HT-29 (cell line): Measurements from ENCODE around the gene UBB. TPM values are rescaled to one million over a fixed set of nuclear protein-coding genes. Genes with fewer than 3 reads are reported as not detected.

ENCODE experiments used
- DNase-seq: peaks from one replicate; pipeline ENCODE4 v3.0.0-alpha.2; 2015; ENCODE audit warnings: low spot score
- total RNA-seq: library from RNA; depleted of rRNA; stranded (reverse); fragments of >200 nt; shearing (Covaris generic); gene quantifications from 2 replicates; pipeline ENCODE4 v1.2.3, GENCODE V29; 2014; rRNA removed

Gene UBB
- total RNA-seq, result 1,545 and 1,586 TPM in 2 replicates

DNA sequence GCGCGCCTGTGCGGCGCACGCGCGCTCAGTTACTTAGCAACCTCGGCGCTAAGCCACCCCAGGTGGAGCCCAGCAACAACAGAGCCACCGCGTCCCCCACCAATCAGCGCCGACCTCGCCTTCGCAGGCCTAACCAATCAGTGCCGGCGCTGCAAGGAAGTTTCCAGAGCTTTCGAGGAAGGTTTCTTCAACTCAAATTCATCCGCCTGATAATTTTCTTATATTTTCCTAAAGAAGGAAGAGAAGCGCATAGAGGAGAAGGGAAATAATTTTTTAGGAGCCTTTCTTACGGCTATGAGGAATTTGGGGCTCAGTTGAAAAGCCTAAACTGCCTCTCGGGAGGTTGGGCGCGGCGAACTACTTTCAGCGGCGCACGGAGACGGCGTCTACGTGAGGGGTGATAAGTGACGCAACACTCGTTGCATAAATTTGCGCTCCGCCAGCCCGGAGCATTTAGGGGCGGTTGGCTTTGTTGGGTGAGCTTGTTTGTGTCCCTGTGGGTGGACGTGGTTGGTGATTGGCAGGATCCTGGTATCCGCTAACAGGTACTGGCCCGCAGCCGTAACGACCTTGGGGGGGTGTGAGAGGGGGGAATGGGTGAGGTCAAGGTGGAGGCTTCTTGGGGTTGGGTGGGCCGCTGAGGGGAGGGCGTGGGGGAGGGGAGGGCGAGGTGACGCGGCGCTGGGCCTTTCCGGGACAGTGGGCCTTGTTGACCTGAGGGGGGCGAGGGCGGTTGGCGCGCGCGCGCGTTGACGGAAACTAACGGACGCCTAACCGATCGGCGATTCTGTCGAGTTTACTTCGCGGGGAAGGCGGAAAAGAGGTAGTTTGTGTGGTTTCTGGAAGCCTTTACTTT is at the start of gene UBB:
Gene UBB (plus strand): TSS at position 452 of the 856 bp plus-strand sequence. CDS start 817 bp downstream, outside the sequence.
- DNase-seq, result peak; percentile 92

DNA sequence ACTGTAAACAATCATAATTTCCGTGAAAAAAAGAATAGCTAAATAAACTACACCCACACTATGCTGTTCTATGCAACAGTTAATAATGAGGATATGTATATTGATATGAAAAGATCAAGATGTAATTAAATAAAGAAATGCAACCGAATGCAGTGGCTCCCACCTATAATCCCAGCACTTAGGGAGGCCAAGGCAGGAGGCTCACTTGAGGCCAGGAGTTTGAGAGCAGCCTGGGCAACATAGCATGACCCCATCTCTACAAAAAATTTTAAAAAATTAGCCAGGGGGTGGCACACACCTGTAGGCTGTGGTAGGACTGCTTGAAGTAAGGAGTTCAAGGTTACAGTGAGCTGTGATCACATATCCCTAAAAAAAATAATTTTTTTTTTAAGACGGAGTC is 42.5 kb upstream of the UBB start:
- no peak for DNase-seq

DNA sequence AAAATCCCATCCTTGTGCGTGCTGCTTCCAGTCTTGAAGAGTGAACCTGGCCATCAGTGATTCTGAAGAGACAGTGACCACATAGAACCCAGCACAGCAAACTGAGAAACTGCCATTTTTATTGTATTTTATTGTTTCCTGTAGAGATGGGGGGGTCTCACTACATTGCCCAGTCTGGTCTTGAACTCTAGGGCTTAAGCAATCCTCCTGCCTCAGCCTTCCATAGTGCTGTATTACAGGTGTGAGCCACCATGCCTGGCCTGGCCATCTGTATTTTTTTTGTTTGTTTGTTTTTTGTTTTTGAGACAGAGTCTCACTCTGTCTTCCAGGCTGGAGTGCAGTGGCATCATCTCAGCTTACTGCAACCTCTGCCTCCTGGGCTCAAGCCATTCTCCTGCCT is 41.5 kb upstream of the UBB start:
- no peak for DNase-seq

GRCh38 chr17:16339959-16340358 is 40.9 kb upstream of the UBB start:
- DNase-seq, result no peak

DNA sequence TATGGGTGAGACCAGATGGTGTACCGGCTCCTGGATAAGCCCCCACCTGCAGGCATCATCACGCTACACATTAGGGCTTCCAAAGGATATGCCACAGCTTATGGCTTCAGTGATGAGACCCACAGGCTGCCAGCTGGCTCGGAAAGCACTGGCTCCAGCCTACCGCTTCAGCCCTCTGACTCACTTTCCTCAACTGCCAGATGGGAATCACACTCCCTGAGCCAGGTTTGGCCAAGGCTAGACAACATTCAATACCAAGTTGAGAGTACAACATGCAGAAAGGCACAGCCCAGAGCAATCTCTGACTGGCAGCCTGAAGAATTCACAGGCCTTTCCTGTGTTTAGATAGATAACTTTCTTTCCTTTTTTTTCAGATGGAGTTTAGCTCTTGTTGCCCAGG is 37.9 kb upstream of the UBB start:
- no peak for DNase-seq

GRCh38 chr17:16343569-16343968 is 37.3 kb upstream of the UBB start:
- no peak for DNase-seq

DNA sequence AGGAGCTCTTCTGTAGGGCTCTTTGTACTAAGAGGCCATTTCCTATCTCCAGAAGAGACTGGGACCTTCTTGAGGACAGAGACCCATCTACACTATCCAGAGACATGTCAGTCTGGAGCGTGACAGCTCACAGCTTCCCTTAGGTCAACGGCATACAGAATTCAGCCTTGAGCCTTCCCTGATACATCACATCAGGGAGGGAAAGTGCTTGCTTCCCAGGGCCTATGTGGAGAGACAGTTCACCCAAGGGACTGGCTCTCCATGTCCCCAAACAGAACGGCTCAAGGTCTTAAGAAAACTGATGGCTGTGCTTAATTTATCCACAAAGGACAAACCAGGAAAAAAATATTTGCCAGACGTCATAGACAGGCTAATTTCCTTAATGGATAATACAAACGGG is 35.3 kb upstream of the UBB start:
- DNase-seq, result no peak

GRCh38 chr17:16346721-16347271 is 34.1 kb upstream of the UBB start:
- no peak for DNase-seq

GRCh38 chr17:16348586-16348985 is 32.3 kb upstream of the UBB start:
- no peak for DNase-seq

DNA sequence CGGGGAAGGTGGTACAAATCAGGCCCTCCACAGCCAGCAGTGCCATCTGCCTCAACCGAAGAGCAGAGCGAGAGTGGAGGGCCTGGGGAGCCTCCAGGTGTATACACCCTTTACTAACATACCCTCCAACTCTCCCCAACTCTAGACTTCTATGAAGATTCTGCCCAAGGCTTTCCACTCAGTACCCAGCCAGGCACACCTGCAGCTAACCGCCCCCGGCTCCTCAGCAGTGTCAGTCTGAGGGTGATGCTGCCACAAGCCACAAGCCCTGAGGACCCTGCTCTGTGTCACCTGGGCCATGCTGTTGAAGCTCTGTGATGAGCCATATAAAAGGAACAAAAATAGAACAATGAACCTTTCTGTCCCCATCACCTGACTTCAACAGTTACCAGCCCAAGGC is 31.5 kb upstream of the UBB start:
- DNase-seq, result no peak

GRCh38 chr17:16351831-16352230 is 29.1 kb upstream of the UBB start:
- no peak for DNase-seq

DNA sequence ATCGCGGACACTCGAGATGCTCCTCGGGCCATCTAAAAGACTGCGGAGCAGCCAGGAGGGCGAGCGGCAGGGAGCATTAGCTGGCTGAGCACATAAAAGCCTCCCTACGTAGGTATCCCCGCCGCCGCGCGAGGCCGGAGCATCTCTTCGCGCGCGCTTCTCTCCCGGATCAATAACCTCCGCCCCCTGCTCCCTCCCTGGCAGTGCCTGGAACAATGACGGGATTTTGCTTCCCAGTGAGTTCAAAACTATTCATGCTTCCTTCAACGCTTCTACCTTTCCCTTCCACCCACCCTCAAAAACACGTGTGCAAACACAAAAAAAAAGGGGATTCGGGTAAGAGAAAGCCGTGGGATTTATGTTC is 28.6 kb upstream of the UBB start:
- DNase-seq, result peak; percentile 50

DNA sequence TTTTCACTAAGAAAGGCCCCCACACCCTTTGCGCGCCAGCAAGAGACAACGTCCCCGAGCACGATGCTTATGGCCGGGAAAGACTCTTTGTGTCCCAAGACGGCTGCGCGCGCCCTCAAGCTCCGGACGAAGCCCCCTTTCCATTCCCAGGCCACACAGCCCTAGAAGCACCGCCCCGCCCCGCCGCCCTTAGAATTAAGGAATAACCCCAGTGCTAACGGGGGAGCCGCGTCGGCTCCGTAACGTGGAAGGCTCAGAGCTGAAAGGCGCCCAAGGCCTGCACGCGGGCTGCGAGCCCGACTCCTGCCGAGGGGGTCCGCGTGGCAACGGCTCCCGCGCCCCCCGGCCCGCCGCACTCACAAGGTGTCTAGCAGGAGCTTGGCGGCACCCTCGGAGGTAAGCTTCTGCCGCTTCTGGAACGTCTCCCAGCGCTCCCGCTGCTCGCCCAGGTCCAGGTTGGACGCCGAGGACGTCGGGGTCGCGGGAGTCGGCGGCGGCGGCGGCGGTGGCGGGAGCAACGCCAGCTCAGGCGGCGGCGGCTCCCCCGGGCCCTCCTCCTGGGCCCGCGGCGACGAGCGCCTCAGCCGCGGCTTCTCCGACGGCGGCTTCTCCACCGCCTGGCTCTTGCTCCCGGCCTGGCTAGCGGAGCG is 28.1 kb upstream of the UBB start:
- DNase-seq, result no peak

DNA sequence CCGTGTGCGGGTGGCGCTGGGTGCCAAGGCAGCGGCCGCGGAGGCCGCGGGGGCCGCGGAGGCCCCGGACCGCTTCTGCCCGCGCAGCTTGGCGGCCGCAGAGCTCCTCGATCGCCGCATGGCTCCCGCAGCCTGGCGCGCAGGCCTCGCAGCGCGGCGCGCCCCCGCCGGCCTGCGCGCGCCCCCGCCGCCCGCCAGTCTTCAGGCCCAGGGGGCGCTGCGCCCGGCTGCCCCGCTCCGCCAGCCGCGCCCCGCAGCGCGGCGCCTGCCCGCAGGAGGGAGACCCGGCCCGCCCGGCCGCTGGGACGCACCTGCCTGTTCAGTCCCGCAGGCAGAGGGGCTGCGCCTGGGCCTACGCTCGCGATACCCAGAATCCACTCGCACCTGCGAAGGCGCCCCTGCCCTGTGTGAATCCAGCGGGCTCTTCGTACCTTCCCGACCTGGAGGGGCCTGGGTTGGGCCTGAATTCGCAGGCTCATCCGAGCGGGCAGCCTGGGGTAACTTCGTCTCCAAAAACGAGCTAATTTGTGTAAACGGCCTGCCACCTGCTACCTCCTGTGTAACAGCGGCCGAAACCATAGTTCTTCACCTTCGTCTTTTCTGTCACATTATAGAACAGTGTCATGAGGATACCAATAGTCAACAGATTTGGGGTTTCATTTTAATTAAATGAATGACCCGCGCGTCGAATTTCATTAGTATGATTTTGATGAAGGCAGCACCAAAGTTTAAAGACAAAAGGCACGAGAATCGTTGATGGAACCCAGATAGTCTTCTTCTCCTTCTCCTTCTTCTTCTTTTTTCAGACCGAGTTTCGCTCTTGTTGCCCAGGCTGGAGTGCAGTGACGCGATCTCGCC is 27.3 kb upstream of the UBB start, which contains the start of gene CENPV:
Gene CENPV (minus strand): TSS at position 153 of the 858 bp plus-strand sequence. CDS start 33 bp downstream, at position 120.
- DNase-seq, result peak; percentile 42

DNA sequence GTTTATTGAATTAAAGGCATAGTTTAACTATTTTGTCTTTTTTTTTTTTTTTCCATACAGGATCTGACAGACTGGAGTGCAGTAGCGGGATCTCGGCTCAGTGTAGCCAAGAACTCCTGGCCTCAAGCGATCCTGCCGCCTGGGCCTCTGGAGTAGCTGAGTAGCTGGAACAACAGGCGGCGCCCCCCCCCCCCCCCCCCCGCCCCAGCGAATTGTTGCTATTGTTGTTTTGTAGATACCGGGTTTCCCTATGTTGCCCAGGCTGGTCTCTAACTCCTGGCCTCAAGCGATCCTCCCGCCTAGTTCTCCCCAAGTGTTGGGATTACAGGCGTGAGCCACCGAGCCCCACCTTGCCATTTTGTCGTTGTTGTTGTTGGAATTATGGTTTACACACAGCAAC is 26.3 kb upstream of the UBB start:
- no peak for DNase-seq

DNA sequence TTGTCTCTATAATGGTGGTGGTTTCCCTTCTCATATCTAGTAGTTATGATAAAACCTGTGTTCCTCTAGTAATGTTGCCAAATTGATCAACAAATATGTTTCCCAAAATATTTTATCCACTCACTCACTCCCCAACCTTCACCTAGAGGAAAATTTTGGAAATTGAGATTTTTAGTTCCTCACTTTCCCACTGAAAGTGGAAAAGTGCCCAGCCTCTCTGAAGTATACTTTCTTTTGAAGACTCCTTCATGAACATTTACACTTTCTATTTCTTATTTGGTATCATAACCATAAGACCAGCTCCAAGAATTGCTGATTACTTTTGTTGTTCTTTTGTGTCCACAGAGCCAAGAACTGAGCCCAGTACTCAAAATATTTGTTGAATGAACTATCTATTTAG is 22.5 kb upstream of the UBB start:
- no peak for DNase-seq

DNA sequence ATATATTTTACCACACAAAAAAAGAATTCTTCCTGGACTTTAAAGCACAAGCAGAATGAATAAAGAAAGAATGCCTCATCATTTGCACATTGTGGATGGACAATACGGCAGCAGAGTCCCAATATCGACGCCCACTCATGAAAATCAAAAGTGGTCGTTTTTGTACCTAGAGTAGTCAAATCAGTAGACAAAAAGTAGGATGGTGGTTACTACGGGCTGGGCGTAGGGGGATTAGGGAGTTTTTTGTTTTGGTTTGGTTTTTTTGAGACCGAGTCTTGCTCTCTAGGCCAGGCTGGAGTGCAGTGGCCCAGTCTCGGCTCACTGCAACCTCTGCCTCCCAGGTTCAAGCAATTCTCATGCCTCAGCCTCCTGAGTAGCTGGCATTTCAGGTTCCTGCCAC is 19.0 kb upstream of the UBB start:
- no peak for DNase-seq

GRCh38 chr17:16363749-16364536 is 16.9 kb upstream of the UBB start:
- DNase-seq, result peak; percentile 75

GRCh38 chr17:16364625-16365024 is 16.3 kb upstream of the UBB start:
- DNase-seq, result no peak

- DNase-seq, result no peak
Measured at GRCh38 chr17:16371742-16372141, 9.1 kb upstream of the UBB start.
